GM12874 (cell line): Measurements from ENCODE around the gene PATE4.

Experiments
- TF ChIP-seq, protein P1 (sequence below): IDR thresholded peaks from 2 replicates; pipeline ENCODE4 v1.5.1; 2011; ENCODE audit warnings: low read depth, mild to moderate bottlenecking, control low read depth, low read length, moderate library complexity; ENCODE audit not compliant: insufficient read depth

The PATE4 gene, protein sequence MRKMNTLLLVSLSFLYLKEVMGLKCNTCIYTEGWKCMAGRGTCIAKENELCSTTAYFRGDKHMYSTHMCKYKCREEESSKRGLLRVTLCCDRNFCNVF

DNA sequence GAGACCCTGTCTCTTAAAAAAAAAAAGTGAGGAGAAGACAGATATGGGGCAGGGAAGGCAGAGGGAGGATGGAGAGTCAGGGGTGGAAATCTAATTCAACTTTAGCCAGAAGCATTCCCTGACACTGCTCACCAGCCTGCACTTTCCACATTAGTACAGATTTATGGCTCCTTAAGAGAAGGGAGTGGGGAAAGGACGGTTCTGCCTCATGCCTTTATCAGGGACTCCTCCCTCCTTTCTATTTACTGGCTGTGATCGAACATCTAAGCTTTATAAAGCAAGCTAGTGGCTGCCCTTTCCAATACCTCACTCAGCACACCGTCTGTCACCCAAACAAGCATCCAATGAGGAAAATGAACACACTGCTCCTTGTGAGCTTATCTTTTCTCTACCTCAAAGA is at the start of gene PATE4:
Gene PATE4 (plus strand): TSS at position 301 of the 400 bp plus-strand sequence. CDS start 44 bp downstream, at position 345.
- TF ChIP-seq, protein P1, sequence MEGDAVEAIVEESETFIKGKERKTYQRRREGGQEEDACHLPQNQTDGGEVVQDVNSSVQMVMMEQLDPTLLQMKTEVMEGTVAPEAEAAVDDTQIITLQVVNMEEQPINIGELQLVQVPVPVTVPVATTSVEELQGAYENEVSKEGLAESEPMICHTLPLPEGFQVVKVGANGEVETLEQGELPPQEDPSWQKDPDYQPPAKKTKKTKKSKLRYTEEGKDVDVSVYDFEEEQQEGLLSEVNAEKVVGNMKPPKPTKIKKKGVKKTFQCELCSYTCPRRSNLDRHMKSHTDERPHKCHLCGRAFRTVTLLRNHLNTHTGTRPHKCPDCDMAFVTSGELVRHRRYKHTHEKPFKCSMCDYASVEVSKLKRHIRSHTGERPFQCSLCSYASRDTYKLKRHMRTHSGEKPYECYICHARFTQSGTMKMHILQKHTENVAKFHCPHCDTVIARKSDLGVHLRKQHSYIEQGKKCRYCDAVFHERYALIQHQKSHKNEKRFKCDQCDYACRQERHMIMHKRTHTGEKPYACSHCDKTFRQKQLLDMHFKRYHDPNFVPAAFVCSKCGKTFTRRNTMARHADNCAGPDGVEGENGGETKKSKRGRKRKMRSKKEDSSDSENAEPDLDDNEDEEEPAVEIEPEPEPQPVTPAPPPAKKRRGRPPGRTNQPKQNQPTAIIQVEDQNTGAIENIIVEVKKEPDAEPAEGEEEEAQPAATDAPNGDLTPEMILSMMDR: no peak

DNA sequence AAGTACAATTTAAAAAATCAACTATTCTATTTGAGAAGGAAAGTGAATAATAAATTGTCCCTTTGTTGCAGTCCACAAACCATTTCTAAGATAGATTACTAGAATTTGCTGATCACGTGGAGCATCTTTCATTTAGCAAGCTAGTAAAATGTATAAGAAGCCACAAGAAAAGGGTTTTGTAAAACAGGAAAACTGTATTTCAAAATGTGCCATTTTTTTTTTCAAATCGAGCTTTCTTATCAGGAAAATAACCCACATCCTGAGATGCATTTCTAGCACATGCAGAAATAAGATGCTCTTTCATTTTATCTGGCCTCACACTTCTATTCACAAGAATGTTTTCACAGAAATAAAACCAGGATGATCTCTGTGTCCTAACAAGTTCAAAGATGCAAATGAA is 48.4 kb upstream of the PATE4 start:
- TF ChIP-seq, protein P1: no peak

DNA sequence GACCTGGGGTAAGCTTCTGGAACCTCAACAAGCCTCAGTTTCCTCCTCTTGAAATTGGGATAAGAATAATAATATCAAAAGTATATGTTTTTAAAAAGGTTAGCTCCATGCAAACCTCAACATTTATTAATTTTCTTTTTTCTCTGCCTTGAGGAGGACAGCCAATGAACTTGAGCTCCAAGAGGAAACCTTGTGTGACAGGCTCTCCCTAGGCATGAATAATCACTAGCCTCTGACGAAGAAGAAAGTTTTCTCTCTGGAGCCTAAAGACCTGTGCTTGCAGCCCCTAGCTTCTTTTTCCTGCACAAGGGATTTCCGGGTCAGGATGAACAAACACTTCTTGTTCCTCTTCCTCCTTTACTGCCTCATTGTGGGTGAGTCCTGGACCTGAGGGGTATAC is 45.3 kb upstream of the PATE4 start, which contains the start of gene PATE3:
Gene PATE3 (plus strand): TSS at position 301 of the 400 bp plus-strand sequence. CDS start 25 bp downstream, at position 326.
- TF ChIP-seq, protein P1: no peak

DNA sequence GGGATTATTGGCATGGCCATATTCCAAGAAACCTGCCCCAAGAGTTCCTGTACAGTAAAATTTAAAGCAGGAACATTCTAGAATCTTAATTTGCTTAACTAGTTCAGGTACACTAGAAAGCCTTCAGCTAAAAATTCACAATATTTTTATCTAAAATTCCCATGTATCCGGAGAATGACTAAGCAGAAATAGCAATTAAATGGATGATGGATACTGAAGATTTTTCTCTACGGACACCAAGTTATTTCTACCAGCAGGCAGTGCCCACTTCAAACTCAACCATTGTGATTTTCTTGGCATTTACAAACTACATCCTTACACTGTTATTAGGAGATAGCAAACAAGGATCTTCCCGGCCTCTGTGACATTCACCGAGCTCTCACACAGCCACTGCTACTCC is 42.3 kb upstream of the PATE4 start:
- TF ChIP-seq, protein P1: no peak

DNA sequence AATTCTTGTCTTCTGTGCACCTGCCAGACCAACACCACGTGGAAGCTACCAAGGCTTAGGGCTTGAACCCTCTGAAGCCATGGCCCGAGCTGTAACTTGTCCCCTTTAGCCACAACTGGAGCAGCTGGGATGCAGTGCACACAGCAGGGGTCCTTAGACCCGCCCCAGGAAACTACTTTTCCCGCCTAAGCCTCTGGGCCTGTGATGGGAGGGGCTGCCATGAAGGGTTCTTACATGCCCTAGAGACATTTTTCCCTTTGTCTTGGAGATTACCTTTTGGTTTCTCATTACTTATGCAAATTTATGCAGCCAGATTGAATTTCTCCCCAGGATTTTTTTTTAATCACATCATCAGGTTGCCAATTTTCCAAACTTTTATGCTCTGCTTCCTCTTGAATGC is 35.5 kb upstream of the PATE4 start:
- TF ChIP-seq, protein P1: no peak

DNA sequence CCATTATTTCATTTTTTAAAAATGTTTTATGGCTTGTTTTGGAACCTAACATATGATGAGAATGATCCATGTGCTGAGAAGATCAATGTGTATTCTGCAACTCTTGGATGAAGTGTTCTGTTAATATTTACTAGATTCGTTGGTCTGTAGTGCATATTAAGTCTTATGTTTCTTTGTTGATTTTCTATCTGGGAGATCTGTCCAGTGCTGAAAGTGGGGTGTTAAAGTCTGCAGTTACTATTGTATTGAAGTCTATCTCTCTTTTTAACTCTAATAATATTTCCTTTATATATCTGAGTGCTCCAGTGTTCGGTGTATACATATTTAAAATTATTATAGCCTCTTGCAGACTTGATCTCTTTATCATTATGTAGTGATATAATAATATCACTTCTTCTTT is 33.3 kb upstream of the PATE4 start:
- TF ChIP-seq, protein P1: no peak

DNA sequence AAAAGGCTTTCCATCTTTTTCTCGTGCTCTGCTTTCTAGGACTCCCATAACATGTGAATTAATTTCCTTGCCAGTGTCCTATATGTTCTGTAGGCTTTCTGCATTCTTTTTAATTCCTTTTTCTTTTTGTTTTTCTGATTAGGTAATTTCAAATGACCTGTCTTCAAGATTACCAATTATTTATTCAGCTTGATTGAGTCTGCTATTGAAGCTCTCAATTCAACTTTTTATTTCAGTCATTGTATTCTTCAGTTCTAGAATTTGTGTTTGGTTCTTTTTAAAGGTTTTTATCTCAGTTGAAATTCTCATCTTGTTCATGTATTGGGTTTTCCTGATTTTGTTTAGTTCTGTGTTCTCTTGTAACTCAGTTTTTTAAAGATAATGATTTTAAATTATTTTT is 30.7 kb upstream of the PATE4 start:
- TF ChIP-seq, protein P1: no peak
